ENCODE data around the gene NTM. TPM values are rescaled to one million over a fixed set of nuclear protein-coding genes. Genes with fewer than 3 reads are reported as not detected.

NTM gene
- total RNA-seq, 1 donor from 2014 or later, result 92.1 TPM

GRCh38 chr11:131356206-131356605 lies 14.2 kb upstream of the NTM start:
- H3K27ac Mint-ChIP-seq (ENCODE audit: unreplicated experiment), result no peak overlapping the region
- peaks cover 2% of the 10 kb centered on the region for H3K4me1 Mint-ChIP-seq (ENCODE audit: low read depth)
- H3K27me3 Mint-ChIP-seq (ENCODE audit: low read depth), result peaks cover 3% of the 10 kb centered on the region
- H3K36me3 Mint-ChIP-seq (ENCODE audit: low read depth), result no peaks in the 10 kb centered on the region
- H3K9me3 Mint-ChIP-seq (ENCODE audit: low read depth), result no peaks in the 10 kb centered on the region
- no peak for DNase-seq (ENCODE audit: low spot score)
- no peak for TF ChIP-seq CTCF (IDR thresholded peaks at IDR 0.05)
- H3K4me3 Mint-ChIP-seq (ENCODE audit: unreplicated experiment), result no peak overlapping the region

DNA sequence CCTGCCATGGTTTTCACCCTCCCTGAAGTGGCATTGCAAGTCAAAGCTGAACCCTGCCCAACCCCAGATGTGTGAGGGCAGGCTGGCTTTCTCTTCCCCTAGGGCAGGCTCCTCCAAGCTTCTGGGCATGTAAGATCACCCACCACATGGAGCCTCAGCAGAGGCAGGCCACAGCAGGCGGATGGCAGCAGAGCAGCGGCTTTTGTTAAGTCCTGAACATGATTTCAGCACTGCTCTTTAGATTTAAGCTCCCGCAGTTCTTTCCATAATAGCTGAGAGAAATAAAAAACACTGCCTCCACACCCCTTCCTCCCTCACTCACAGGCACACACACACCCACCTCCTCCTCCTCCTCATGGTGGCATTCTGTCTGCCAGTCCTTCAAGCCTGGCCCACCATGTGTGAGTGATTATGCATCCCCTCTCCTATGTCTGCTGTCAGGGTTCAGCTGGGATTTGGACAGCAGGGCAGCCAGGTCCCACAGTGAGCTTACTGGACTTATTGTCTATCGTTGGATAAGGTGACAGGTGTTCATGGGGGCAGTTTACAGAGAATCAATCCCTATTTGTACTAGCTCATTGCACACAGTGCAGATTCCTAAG lies 5.0 kb upstream of the NTM start:
- DNase-seq (ENCODE audit: low spot score), result no peak
- Mint-ChIP-seq H3K27ac (ENCODE audit: unreplicated experiment) (peak overlapping the region; percentile 52), H3K9me3 (ENCODE audit: low read depth) (no peaks in the 10 kb centered on the region), H3K36me3 (ENCODE audit: low read depth) (no peaks in the 10 kb centered on the region), H3K4me1 (ENCODE audit: low read depth) (no peaks in the 10 kb centered on the region), H3K27me3 (ENCODE audit: low read depth) (peaks cover 33% of the 10 kb centered on the region), H3K4me3 (ENCODE audit: unreplicated experiment) (no peak overlapping the region)
- TF ChIP-seq CTCF (IDR thresholded peaks at IDR 0.05), result no peak

DNA sequence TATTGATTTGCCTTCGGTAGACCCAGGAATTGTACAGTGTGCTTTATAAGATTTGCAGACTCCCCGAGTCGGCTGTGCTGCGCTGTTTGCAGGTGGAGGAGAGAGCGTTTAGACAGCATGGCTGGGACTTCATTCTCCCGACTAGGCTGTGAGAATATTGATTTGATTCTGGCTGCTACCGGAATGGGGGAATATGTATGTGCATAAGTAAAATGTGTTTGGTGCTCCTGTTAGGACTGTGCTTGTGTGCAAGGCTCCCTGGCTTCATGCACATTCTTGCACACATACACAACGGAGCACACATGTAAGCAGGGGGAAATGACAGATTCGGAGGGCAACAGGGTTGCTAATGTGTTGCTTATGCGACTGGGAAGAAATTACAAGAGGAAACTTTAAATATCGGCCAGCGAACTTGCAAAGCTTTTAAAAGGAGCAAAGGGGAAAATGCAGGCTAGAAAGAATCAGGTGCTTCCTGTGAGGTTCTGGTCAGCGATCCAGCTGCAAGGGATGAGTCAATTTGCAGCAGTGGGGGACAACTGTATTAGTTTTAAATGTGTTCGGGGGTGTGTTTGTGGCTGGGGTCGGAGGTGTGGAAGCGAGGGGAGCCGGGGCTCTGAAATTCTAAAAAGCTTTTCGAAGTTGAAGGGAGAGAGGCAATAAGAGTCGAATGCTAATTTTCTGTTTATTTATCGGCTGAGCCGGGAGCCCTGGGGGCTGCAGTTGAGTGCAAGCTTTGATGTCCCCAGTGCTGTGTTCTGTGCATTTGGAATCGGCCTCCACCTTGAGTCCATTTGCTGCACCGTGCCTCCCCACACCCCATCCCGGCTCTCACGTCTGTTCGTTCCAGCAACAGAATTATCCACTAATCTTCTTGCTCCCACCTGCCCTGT lies 731 bp downstream of the NTM start:
- Mint-ChIP-seq H3K4me3 (ENCODE audit: unreplicated experiment) (no peak overlapping the region), H3K27ac (ENCODE audit: unreplicated experiment) (no peak overlapping the region), H3K9me3 (ENCODE audit: low read depth) (no peaks in the 10 kb centered on the region), H3K4me1 (ENCODE audit: low read depth) (no peaks in the 10 kb centered on the region), H3K36me3 (ENCODE audit: low read depth) (no peaks in the 10 kb centered on the region), H3K27me3 (ENCODE audit: low read depth) (peaks cover 42% of the 10 kb centered on the region)
- no peak for DNase-seq (ENCODE audit: low spot score)
- no peak for TF ChIP-seq CTCF (IDR thresholded peaks at IDR 0.05)

DNA sequence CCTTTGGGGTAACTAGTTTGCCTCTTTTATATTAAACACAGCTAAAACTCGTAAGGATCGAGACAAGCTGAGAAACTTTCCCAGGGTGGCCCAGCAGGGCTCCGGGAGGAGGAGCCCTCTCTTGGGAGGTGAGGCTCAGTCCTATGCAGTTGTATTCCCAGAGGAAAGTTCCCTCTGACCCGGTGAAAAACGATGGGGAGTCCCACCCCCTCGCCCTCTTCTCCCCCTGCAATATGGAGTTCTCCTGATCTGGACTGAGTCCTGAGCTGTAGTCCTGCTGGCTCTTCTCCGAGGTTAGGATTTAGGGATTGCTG lies 1.3 kb downstream of the NTM start:
- no peak overlapping the region for H3K4me3 Mint-ChIP-seq (ENCODE audit: unreplicated experiment)
- DNase-seq (ENCODE audit: low spot score), result no peak
- H3K9me3 Mint-ChIP-seq (ENCODE audit: low read depth), result no peaks in the 10 kb centered on the region
- TF ChIP-seq CTCF (IDR thresholded peaks at IDR 0.05), result no peak
- H3K27me3 Mint-ChIP-seq (ENCODE audit: low read depth), result peaks cover 45% of the 10 kb centered on the region
- H3K36me3 Mint-ChIP-seq (ENCODE audit: low read depth), result no peaks in the 10 kb centered on the region
- no peaks in the 10 kb centered on the region for H3K4me1 Mint-ChIP-seq (ENCODE audit: low read depth)
- no peak overlapping the region for H3K27ac Mint-ChIP-seq (ENCODE audit: unreplicated experiment)

DNA sequence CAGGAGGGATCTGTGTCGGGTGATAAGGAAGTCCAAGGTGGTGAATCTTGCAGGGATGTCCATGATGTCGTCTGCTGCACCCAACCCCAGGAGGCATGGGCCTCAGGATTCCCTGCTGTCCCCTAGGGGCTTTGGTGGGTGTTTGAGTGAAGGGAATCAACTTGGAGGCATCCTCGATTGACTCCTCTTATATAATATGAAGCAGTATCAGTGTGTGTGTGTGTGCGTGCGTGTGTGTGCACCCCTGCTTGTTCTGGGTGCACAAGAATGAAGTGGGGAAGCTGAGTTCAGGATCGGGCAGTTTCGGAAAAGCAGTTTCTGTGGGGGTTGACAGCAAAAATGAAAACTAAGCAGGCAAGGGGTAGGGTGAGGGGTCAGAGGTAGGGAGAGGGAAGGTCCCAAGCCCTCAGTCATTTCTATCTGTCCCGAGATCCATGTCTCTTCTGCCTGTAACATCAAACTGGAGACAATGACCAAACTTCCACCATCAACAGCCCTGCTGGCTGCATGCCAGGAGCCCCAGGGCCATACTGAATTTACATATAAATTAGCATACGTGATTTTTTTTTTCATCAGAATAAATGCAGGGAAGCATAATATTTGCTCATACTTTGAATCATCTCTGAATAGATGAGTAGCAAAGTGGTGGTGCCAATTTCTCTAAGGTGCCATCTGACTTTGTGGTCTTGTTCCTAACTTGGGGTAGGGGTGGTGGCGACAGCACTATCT lies 2.0 kb downstream of the NTM start:
- no peak for DNase-seq (ENCODE audit: low spot score)
- no peak overlapping the region for H3K27ac Mint-ChIP-seq (ENCODE audit: unreplicated experiment)
- H3K4me3 Mint-ChIP-seq (ENCODE audit: unreplicated experiment), result no peak overlapping the region
- H3K36me3 Mint-ChIP-seq (ENCODE audit: low read depth), result no peaks in the 10 kb centered on the region
- H3K27me3 Mint-ChIP-seq (ENCODE audit: low read depth), result peaks cover 45% of the 10 kb centered on the region
- H3K9me3 Mint-ChIP-seq (ENCODE audit: low read depth), result no peaks in the 10 kb centered on the region
- no peaks in the 10 kb centered on the region for H3K4me1 Mint-ChIP-seq (ENCODE audit: low read depth)
- no peak for TF ChIP-seq CTCF (IDR thresholded peaks at IDR 0.05)
